Type B pancreatic cell (in vitro differentiated cells): Measurements from ENCODE around the gene PDF. TPM values are rescaled to one million over a fixed set of nuclear protein-coding genes. Genes with fewer than 3 reads are reported as not detected.

ENCODE experiments used
- DNase-seq: peaks from one replicate; pipeline ENCODE4 v3.0.0; 2021; ENCODE audit warnings: mixed read lengths; ENCODE audit not compliant: unreplicated experiment; ENCODE audit errors: extremely low spot score
- H3K27ac Mint-ChIP-seq: 2 replicates; pipeline ENCODE4 v1.8.0; 2021; ENCODE audit warnings: mild to moderate bottlenecking, mixed read lengths
- H3K27me3 Mint-ChIP-seq: 2 replicates; pipeline ENCODE4 v1.8.0; 2021; ENCODE audit warnings: mixed read lengths
- H3K36me3 Mint-ChIP-seq: 2 replicates; pipeline ENCODE4 v1.8.0; 2021; ENCODE audit warnings: mixed read lengths
- H3K4me1 Mint-ChIP-seq: one replicate; pipeline ENCODE4 v1.8.0; 2021; ENCODE audit warnings: mixed read lengths; ENCODE audit not compliant: unreplicated experiment
- H3K4me3 Mint-ChIP-seq: 2 replicates; pipeline ENCODE4 v1.8.0; 2021; ENCODE audit warnings: mild to moderate bottlenecking, mixed read lengths
- H3K9me3 Mint-ChIP-seq: 2 replicates; pipeline ENCODE4 v1.8.0; 2021; ENCODE audit warnings: mixed read lengths
- total RNA-seq: library from RNA; stranded (reverse); gene quantifications from 2 replicates; pipeline ENCODE4 v1.2.1, GENCODE V29; 2021; ENCODE audit warnings: low replicate concordance
- TF ChIP-seq, protein P1 (sequence below): fragments of 200-600 bp; sonication (generic); conservative IDR thresholded peaks from 2 replicates; pipeline ENCODE4 v1.5.0; 2021; ENCODE audit warnings: antibody characterized with exemption, mild to moderate bottlenecking

The PDF gene
- total RNA-seq, 1 donor from 2014 or later: 14.6 TPM

DNA sequence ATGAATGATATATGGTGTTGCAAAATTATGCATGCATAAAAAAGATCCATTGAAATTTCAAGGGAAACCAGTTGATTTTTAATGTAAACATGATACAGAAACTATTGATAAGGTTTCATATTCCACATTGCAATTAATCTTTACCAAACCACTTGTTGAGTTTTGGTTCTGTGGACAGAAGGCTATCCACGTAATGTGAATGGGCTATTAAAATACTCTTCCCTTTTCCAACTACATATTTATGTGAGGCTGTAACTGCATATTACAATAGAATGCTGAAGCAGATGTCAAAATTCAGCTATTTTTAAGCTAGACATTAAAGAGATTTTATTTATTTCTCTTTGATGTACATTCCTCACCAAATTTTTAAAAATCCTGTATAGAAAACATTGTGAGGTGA lies 53.0 kb downstream of the PDF start:
- TF ChIP-seq, protein P1, sequence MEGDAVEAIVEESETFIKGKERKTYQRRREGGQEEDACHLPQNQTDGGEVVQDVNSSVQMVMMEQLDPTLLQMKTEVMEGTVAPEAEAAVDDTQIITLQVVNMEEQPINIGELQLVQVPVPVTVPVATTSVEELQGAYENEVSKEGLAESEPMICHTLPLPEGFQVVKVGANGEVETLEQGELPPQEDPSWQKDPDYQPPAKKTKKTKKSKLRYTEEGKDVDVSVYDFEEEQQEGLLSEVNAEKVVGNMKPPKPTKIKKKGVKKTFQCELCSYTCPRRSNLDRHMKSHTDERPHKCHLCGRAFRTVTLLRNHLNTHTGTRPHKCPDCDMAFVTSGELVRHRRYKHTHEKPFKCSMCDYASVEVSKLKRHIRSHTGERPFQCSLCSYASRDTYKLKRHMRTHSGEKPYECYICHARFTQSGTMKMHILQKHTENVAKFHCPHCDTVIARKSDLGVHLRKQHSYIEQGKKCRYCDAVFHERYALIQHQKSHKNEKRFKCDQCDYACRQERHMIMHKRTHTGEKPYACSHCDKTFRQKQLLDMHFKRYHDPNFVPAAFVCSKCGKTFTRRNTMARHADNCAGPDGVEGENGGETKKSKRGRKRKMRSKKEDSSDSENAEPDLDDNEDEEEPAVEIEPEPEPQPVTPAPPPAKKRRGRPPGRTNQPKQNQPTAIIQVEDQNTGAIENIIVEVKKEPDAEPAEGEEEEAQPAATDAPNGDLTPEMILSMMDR: no peak
- no peaks in the 10 kb centered on the region for H3K27me3 Mint-ChIP-seq
- H3K36me3 Mint-ChIP-seq: peaks cover 17% of the 10 kb centered on the region
- no peak for DNase-seq
- no peak overlapping the region for H3K27ac Mint-ChIP-seq
- peaks cover 16% of the 10 kb centered on the region for H3K4me1 Mint-ChIP-seq
- no peak overlapping the region for H3K4me3 Mint-ChIP-seq
- H3K9me3 Mint-ChIP-seq: no peaks in the 10 kb centered on the region

Other genes with a start within 250 kb of the PDF start
- 1.5 and 3.7 TPM in 2 replicates for gene HAS3, start 224.9 kb downstream of the PDF start, total RNA-seq
- gene CHTF8, start 198.0 kb downstream of the PDF start, total RNA-seq: 101 and 131 TPM in 2 replicates
- 42.5 and 51.9 TPM in 2 replicates for gene UTP4, start 197.9 kb downstream of the PDF start, total RNA-seq
- gene SNTB2, start 143.4 kb downstream of the PDF start, total RNA-seq: 20.9 and 22.2 TPM in 2 replicates
- 23.2 and 31.2 TPM in 2 replicates for gene VPS4A, start 19.2 kb downstream of the PDF start, total RNA-seq
- 42.5 and 57.3 TPM in 2 replicates for gene COG8, start 9.0 kb upstream of the PDF start, total RNA-seq
- gene NIP7, start 9.2 kb upstream of the PDF start, total RNA-seq: 30.2 and 33.2 TPM in 2 replicates
- gene TMED6, start 21.2 kb upstream of the PDF start, total RNA-seq: 1.7 and 5.3 TPM in 2 replicates
- 26.1 and 38.1 TPM in 2 replicates for gene TERF2, start 55.4 kb upstream of the PDF start, total RNA-seq
- 91.9 and 104 TPM in 2 replicates for gene CYB5B, start 94.0 kb upstream of the PDF start, total RNA-seq
- gene NFAT5, start 235.4 kb upstream of the PDF start, total RNA-seq: 25.0 and 30.1 TPM in 2 replicates